K562 (cell line): ENCODE results near the gene FAAH. TPM values are rescaled to one million over a fixed set of nuclear protein-coding genes. Genes with fewer than 3 reads are reported as not detected.

Experiments
- NR2C1 ChIP-seq, 2 experiments: fragments of 450-650 bp; IDR thresholded peaks; 2 replicates each; pipeline ENCODE4 v1.6.1; 2017; ENCODE audit warnings: mild to moderate bottlenecking in 2 of 2, antibody characterized with exemption in 1 of 2, inconsistent platforms in 1 of 2, missing compliant biosample characterization in 1 of 2, missing genetic modification characterization in 1 of 2
- NR4A1 ChIP-seq, 2 experiments: fragments of 250-450 bp in 1 of 2; fragments of 450-650 bp in 1 of 2; sonication (Bioruptor Pico) in 1 of 2; IDR thresholded peaks; 2 replicates each; pipeline versions ENCODE4 v1.4.0 to v1.6.1; 2016 to 2020; ENCODE audit warnings: mild to moderate bottlenecking in 2 of 2, missing compliant biosample characterization in 1 of 2, missing genetic modification characterization in 1 of 2, moderate library complexity in 1 of 2
- RB1 ChIP-seq: fragments of 450-650 bp; IDR thresholded peaks from 2 replicates; pipeline ENCODE4 v1.6.1; 2017; ENCODE audit warnings: low read depth, mild to moderate bottlenecking
- SETDB1 ChIP-seq: IDR thresholded peaks from one replicate; pipeline ENCODE4 v1.6.1; 2012; ENCODE audit warnings: low read length, control low read depth, inconsistent platforms
- TAL1 ChIP-seq: fragments of 450-650 bp; IDR thresholded peaks from 2 replicates; pipeline ENCODE4 v1.6.1; 2016; ENCODE audit warnings: mild to moderate bottlenecking
- ZNF311 ChIP-seq: fragments of 250-450 bp; sonication (Bioruptor Pico); IDR thresholded peaks from 2 replicates; pipeline ENCODE4 v1.4.0; 2020; ENCODE audit warnings: mild to moderate bottlenecking, moderate library complexity
- polyA plus RNA-seq, 8 experiments: library from polyadenylated mRNA; depleted of rRNA in 4 of 8; stranded (reverse) in 5 of 8; unstranded in 3 of 8; fragments of >200 nt; fragmentation: Nextera tagmentation in 2 of 8; fragmentation: Illumina TruSeq in 1 of 8; extraction: Ambion mirVana in 2 of 8; extraction: Trizol in 1 of 8; gene quantifications; 2 replicates each; pipeline versions ENCODE4 v1.2.1 to v1.2.3, GENCODE V29; 2011 to 2014; ENCODE audit warnings: inconsistent platforms in 1 of 8, missing spikeins in 1 of 8
- total RNA-seq, 7 experiments: library from RNA; depleted of rRNA in 6 of 7; stranded (reverse); fragments of >200 nt in 6 of 7; fragmentation: Illumina TruSeq in 2 of 7; extraction: Trizol in 2 of 7; gene quantifications; 2 replicates each; pipeline versions ENCODE4 v1.2.1 to v1.2.3, GENCODE V29; 2011 to 2021; ENCODE audit warnings: low replicate concordance in 1 of 7
- TF ChIP-seq, protein P1 (sequence below): sonication (generic); formaldehyde crosslinking; IDR thresholded peaks from 2 replicates; pipeline ENCODE4 v1.8.1; 2023; ENCODE audit warnings: mild to moderate bottlenecking, missing genetic modification reagents
- TF ChIP-seq, protein P2 (sequence below): IDR thresholded peaks from 2 replicates; pipeline ENCODE4 v1.6.1; 2016; ENCODE audit warnings: missing genetic modification characterization, missing compliant biosample characterization
- TF ChIP-seq, protein P3 (sequence below): fragments of 450-650 bp; IDR thresholded peaks from 2 replicates; pipeline ENCODE4 v1.6.1; 2016; ENCODE audit warnings: mild to moderate bottlenecking
- TF ChIP-seq, protein P4 (sequence below), 2 experiments: fragments of 450-650 bp; IDR thresholded peaks; 2 replicates each; pipeline ENCODE4 v1.6.1; 2016; ENCODE audit warnings: mild to moderate bottlenecking in 2 of 2, borderline replicate concordance in 1 of 2, low read depth in 1 of 2, moderate library complexity in 1 of 2

FAAH gene
- total and polyA plus RNA-seq, 9 of the 15 experiments (the other 6 are each of a cell fraction or from before 2014, with no cell fraction given): 0.06 to 1.1 (median 0.32) TPM

DNA sequence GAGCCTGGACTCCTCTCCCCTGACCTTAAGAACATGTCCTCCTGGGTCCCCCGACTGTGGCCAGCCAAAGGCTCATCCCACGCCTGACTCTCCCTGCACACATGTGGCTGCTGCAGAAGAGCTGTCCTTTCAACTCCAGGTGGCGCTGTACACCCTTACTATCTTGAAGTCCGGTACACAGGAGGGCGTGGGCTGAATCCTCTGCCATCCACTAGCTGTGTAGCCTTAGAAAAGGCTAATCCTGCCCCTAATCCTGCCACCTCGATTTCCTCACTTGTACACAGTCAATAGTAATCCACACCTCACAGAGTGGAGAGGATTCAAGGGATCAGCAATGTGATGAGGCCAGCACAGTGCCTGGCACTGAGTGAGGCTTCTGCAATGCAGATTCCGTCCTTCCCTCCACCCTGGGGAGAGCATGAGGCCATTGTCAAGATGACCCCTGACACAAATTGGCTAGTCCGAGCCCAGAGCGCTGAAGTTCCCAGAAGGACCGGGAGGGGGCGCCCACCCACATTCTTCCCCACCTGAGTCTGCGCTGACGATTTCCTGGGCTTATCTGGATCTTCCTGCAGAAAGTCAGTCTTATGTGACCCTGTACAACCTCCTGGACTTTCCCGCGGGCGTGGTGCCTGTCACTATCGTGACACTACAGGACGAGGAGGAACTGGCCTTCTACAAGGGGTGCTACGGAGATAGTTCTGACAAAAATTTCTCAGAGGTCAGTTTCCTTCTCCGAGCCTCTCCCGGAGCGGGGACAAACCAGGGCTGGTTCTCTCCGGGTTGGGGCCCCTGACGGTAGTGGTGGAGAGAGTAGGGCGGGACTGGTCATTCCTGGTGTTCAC is 48.4 kb downstream of the FAAH start (continued):
- TF ChIP-seq NR2C1 (IDR thresholded peaks at IDR 0.05) (peak; percentile 95), NR2C1 (tag; IDR thresholded peaks at IDR 0.05) (peak; percentile 96), NR4A1 (CRISPR knock-in tag; IDR thresholded peaks at IDR 0.05) (no peak), NR4A1 (tag; IDR thresholded peaks at IDR 0.05) (peak; percentile 92), RB1 (peak; percentile 84), ZNF311 (CRISPR knock-in tag) (no peak), TAL1 (peak; percentile 81), SETDB1 (no peak)
- TF ChIP-seq, protein P1, sequence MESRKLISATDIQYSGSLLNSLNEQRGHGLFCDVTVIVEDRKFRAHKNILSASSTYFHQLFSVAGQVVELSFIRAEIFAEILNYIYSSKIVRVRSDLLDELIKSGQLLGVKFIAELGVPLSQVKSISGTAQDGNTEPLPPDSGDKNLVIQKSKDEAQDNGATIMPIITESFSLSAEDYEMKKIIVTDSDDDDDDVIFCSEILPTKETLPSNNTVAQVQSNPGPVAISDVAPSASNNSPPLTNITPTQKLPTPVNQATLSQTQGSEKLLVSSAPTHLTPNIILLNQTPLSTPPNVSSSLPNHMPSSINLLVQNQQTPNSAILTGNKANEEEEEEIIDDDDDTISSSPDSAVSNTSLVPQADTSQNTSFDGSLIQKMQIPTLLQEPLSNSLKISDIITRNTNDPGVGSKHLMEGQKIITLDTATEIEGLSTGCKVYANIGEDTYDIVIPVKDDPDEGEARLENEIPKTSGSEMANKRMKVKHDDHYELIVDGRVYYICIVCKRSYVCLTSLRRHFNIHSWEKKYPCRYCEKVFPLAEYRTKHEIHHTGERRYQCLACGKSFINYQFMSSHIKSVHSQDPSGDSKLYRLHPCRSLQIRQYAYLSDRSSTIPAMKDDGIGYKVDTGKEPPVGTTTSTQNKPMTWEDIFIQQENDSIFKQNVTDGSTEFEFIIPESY: peak; percentile 68
- TF ChIP-seq, protein P2, sequence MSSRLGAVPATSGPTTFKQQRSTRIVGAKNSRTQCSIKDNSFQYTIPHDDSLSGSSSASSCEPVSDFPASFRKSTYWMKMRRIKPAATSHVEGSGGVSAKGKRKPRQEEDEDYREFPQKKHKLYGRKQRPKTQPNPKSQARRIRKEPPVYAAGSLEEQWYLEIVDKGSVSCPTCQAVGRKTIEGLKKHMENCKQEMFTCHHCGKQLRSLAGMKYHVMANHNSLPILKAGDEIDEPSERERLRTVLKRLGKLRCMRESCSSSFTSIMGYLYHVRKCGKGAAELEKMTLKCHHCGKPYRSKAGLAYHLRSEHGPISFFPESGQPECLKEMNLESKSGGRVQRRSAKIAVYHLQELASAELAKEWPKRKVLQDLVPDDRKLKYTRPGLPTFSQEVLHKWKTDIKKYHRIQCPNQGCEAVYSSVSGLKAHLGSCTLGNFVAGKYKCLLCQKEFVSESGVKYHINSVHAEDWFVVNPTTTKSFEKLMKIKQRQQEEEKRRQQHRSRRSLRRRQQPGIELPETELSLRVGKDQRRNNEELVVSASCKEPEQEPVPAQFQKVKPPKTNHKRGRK (tag): no peak
- TF ChIP-seq, protein P3, sequence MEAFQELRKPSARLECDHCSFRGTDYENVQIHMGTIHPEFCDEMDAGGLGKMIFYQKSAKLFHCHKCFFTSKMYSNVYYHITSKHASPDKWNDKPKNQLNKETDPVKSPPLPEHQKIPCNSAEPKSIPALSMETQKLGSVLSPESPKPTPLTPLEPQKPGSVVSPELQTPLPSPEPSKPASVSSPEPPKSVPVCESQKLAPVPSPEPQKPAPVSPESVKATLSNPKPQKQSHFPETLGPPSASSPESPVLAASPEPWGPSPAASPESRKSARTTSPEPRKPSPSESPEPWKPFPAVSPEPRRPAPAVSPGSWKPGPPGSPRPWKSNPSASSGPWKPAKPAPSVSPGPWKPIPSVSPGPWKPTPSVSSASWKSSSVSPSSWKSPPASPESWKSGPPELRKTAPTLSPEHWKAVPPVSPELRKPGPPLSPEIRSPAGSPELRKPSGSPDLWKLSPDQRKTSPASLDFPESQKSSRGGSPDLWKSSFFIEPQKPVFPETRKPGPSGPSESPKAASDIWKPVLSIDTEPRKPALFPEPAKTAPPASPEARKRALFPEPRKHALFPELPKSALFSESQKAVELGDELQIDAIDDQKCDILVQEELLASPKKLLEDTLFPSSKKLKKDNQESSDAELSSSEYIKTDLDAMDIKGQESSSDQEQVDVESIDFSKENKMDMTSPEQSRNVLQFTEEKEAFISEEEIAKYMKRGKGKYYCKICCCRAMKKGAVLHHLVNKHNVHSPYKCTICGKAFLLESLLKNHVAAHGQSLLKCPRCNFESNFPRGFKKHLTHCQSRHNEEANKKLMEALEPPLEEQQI: peak; percentile 93
- TF ChIP-seq, protein P4, sequence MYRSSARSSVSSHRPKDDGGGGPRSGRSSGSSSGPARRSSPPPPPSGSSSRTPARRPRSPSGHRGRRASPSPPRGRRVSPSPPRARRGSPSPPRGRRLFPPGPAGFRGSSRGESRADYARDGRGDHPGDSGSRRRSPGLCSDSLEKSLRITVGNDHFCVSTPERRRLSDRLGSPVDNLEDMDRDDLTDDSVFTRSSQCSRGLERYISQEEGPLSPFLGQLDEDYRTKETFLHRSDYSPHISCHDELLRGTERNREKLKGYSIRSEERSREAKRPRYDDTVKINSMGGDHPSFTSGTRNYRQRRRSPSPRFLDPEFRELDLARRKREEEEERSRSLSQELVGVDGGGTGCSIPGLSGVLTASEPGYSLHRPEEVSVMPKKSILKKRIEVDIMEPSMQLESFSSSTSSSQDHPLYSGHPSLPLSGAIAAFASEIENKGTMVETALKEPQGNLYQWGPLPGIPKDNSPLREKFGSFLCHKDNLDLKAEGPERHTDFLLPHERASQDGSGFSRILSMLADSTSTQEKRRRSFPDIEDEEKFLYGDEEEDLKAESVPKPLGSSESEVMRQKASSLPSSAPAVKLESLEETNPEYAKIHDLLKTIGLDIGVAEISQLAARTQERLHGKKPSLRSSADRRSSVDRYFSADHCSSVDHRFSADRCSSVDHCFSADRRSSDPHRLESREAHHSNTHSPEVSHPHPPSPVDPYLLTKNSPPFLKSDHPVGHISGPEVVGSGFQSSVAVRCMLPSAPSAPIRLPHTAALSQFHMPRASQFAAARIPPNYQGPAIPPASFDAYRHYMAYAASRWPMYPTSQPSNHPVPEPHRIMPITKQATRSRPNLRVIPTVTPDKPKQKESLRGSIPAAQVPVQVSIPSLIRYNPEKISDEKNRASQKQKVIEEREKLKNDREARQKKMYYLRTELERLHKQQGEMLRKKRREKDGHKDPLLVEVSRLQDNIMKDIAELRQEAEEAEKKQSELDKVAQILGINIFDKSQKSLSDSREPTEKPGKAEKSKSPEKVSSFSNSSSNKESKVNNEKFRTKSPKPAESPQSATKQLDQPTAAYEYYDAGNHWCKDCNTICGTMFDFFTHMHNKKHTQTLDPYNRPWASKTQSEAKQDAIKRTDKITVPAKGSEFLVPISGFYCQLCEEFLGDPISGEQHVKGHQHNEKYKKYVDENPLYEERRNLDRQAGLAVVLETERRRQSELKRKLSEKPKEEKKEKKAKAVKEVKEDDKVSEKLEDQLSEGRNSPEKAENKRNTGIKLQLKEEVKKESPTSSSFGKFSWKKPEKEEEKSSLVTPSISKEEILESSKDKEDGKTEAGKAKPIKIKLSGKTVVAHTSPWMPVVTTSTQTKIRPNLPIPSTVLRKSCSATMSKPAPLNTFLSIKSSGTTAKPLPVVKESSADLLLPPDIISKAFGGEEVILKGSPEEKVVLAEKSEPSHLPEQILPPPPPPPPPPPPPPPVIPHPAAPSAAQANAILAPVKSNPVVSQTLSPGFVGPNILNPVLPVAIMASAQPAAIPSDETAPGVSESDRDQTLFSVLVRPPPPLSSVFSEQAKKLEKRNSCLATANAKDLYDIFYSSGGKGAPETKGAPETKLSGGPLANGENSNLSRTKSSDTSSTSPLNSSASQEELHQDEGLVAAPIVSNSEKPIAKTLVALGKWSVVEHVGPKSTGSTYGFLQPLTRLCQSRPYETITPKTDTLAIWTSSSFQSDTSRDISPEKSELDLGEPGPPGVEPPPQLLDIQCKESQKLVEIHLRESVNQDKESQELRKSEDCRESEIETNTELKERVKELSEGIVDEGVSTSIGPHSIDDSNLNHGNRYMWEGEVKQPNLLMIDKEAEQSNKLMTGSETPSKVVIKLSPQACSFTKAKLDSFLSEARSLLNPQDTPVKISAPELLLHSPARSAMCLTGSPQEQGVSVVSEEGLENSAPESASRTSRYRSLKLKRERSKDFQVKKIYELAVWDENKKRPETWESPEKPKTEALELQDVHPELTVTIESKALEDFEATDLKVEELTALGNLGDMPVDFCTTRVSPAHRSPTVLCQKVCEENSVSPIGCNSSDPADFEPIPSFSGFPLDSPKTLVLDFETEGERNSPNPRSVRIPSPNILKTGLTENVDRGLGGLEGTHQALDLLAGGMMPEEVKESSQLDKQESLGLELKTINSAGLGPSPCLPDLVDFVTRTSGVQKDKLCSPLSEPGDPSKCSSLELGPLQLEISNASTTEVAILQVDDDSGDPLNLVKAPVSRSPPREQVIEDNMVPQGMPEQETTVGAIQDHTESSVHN (IDR thresholded peaks at IDR 0.05; ENCODE audit: borderline replicate concordance in 1 of 2, low read depth in 1 of 2): peak in 1 of 2 experiments; percentile 85; a peak in 2 of 4 replicates
